ENCODE data around the gene GPR32. TPM values are rescaled to one million over a fixed set of nuclear protein-coding genes. Genes with fewer than 3 reads are reported as not detected.

Gene GPR32
- total and polyA plus RNA-seq, 2 of the 8 experiments (the other 6 are each of a cell fraction or from before 2014, with no cell fraction given): not detected

GRCh38 chr19:50728084-50728737, 42.1 kb upstream of the GPR32 start:
- H4K91ac ChIP-seq (replicated peaks; ENCODE audit: insufficient read length, low read length): no peak overlapping the region
- no peak overlapping the region for H3K56ac ChIP-seq (replicated peaks; ENCODE audit: insufficient read length, low read depth, low read length)
- no peak overlapping the region for H2AK5ac ChIP-seq (ENCODE audit: low read depth, low read length)
- H2BK5ac ChIP-seq (ENCODE audit: low read depth, low read length): peak overlapping the region; percentile 50; the same call in 1 of the 2 replicates
- no peak overlapping the region for H2BK20ac ChIP-seq (ENCODE audit: low read length)
- peak overlapping the region; percentile 37; the same call in 1 of the 2 replicates for H4K8ac ChIP-seq (ENCODE audit: extremely low read depth, insufficient read depth, low read length)
- H3K4me3 ChIP-seq (ENCODE audit: extremely low read depth in 1 of 4, insufficient read depth in 2 of 4, low read depth in 3 of 4, low read length in 4 of 4): peak overlapping the region; percentile 12 to 54 (median 30); a peak in 5 of 8 replicates
- H3K23ac ChIP-seq (ENCODE audit: insufficient read length): no peak overlapping the region
- H3K9ac ChIP-seq (replicated peaks in 1 of 4; ENCODE audit: extremely low read depth in 1 of 4, low read depth in 3 of 4, low read length in 3 of 4): peak overlapping the region in 3 of 4 experiments; percentile 30 to 63 (median 40); a peak in 5 of 7 replicates
- FAIRE-seq (peak; percentile 87), DNase-seq (ENCODE audit: low read depth in 1 of 2, low spot score in 2 of 2) (peak; percentile 89 to 95)
- POLR2A ChIA-PET (ENCODE audit: partially characterized antibody): interaction anchor here (0.7 to 11.8 kb wide), 7 partner anchors 32 to 366 kb away, joined by 3 to 72 read pairs (median 5); no protein-coding TSS in a partner anchor
- H3K9me3 ChIP-seq (ENCODE audit: insufficient read depth in 2 of 2, low read depth in 1 of 2, low read length in 1 of 2): no peaks in the 10 kb centered on the region
- H2BK120ac ChIP-seq (replicated peaks; ENCODE audit: low read depth, low read length): no peak overlapping the region
- H3K36me3 ChIP-seq (ENCODE audit: control insufficient read depth in 2 of 4, insufficient read depth in 4 of 4, low read length in 3 of 4): no peaks in the 10 kb centered on the region
- peak overlapping the region; percentile 23 for H4K5ac ChIP-seq (ENCODE audit: insufficient read length, low read depth, low read length)
- H2BK15ac ChIP-seq (ENCODE audit: low read length): no peak overlapping the region
- peaks cover 14% of the 10 kb centered on the region for H3K23me2 ChIP-seq (ENCODE audit: low read depth, low read length)
- peak overlapping the region; percentile 65 to 70 for H3K4me2 ChIP-seq (ENCODE audit: insufficient read depth in 1 of 2, low read depth in 2 of 2, low read length in 2 of 2)
- H4K20me1 ChIP-seq (replicated peaks in 1 of 2; ENCODE audit: control insufficient read depth in 1 of 2, insufficient read depth in 2 of 2, low read length in 2 of 2): peaks cover 0 to 2% of the 10 kb centered on the region in 2 experiments
- 16% methylated on average over 37 of the region's 39 CpGs; no CpG with 5 or more reads in 1 of the 2 experiments for WGBS, 2 experiments (ENCODE audit: extremely low coverage in 1 of 2, insufficient coverage in 1 of 2, insufficient read length in 1 of 2, insufficient replicate concordance in 2 of 2, low coverage in 1 of 2, low lambda C conversion rate in 2 of 2, missing lambda C conversion rate in 1 of 2)
- H3K4me1 ChIP-seq (replicated peaks in 1 of 4; ENCODE audit: control insufficient read depth in 3 of 4, insufficient read depth in 4 of 4, low read length in 3 of 4): peaks cover 0 to 19% (median 14%) of the 10 kb centered on the region in 4 experiments; a peak in 6 of 7 replicates
- H3K14ac ChIP-seq (ENCODE audit: insufficient read length): no peak overlapping the region
- H3K27ac ChIP-seq (ENCODE audit: low read depth, low read length): peak overlapping the region; percentile 6; the same call in 1 of the 2 replicates
- H2BK12ac ChIP-seq (ENCODE audit: low read depth, low read length): peak overlapping the region; percentile 60; the same call in 1 of the 2 replicates
- H2AFZ ChIP-seq (ENCODE audit: low read length): peak overlapping the region; percentile 60
- H3K79me2 ChIP-seq (ENCODE audit: control insufficient read depth in 1 of 2, insufficient read depth in 2 of 2, low read length in 2 of 2): peaks cover 0 to 5% of the 10 kb centered on the region in 2 experiments; a peak in 1 of 4 replicates
- no peaks in the 10 kb centered on the region for H3K79me1 ChIP-seq (ENCODE audit: low read depth, low read length)
- CTCF ChIA-PET (ENCODE audit: partially characterized antibody): interaction anchor here (0.6 to 2.5 kb wide), 8 partner anchors 9 to 194 kb away, joined by 3 to 7 read pairs (median 4); no protein-coding TSS in a partner anchor
- peaks cover 4 to 13% (median 7%) of the 10 kb centered on the region in 4 experiments for H3K27me3 ChIP-seq (replicated peaks in 1 of 4; ENCODE audit: control insufficient read depth in 3 of 4, extremely low read depth in 1 of 4, insufficient read depth in 3 of 4, low read length in 3 of 4)
- peak overlapping the region; percentile 97 for H3K18ac ChIP-seq (ENCODE audit: extremely low read depth, low read length)
- peak overlapping the region; percentile 50 for H3K4ac ChIP-seq (replicated peaks; ENCODE audit: insufficient read length, low read depth, low read length)
- no peak for TF ChIP-seq JUND (IDR thresholded peaks at IDR 0.05; ENCODE audit: low read length)
- 0 out of 2 replicates have a peak, but pooled peaks have one; percentile 50 for TF ChIP-seq TBP (IDR thresholded peaks at IDR 0.05; ENCODE audit: low read depth, low read length)
- no peak for TF ChIP-seq RXRA (IDR thresholded peaks at IDR 0.05; ENCODE audit: insufficient read depth, low read depth, low read length)
- TF ChIP-seq CREB1 (IDR thresholded peaks at IDR 0.05): peak; percentile 56
- TF ChIP-seq POLR2AphosphoS5 (IDR thresholded peaks at IDR 0.05; ENCODE audit: low read depth, low read length): peak; percentile 77
- peak in 1 of 2 experiments; percentile 68; a peak in 2 of 3 replicates for TF ChIP-seq POLR2A (IDR thresholded peaks at IDR 0.05; ENCODE audit: control extremely low read depth in 1 of 2, low read depth in 2 of 2, low read length in 2 of 2)
- peak; percentile 35 for TF ChIP-seq ASH2L (IDR thresholded peaks at IDR 0.05; ENCODE audit: low read length)
- peak; percentile 38; the same call in 1 of the 2 replicates for TF ChIP-seq BACH1 (IDR thresholded peaks at IDR 0.05; ENCODE audit: low read length)
- peak; percentile 30; the same call in 1 of the 2 replicates for TF ChIP-seq SIX5 (IDR thresholded peaks at IDR 0.05; ENCODE audit: low read depth, low read length)
- TF ChIP-seq SUZ12 (IDR thresholded peaks at IDR 0.05; ENCODE audit: low read length): 0 out of 2 replicates have a peak, but pooled peaks have one; percentile 42
- TF ChIP-seq E2F6 (IDR thresholded peaks at IDR 0.05): 0 out of 2 replicates have a peak, but pooled peaks have one; percentile 71
- TF ChIP-seq MAX (IDR thresholded peaks at IDR 0.05): peak; percentile 91
